Measurements from ENCODE around the gene PRKCB.

The PRKCB gene

GRCh38 chr16:23836404-23837311 is 875 bp downstream of the PRKCB start:
- DNase-seq: no peak

- no peak for DNase-seq
Measured at GRCh38 chr16:23837553-23838308, 1.9 kb downstream of the PRKCB start.

- no peak for DNase-seq
Measured at GRCh38 chr16:23838485-23839142, 2.8 kb downstream of the PRKCB start.

- DNase-seq: no peak
Measured at GRCh38 chr16:23840310-23840709, 4.5 kb downstream of the PRKCB start.

GRCh38 chr16:23842137-23842600 is 6.4 kb downstream of the PRKCB start:
- no peak for DNase-seq

GRCh38 chr16:23843143-23843542 is 7.4 kb downstream of the PRKCB start:
- no peak for DNase-seq

- no peak for DNase-seq
Measured at GRCh38 chr16:23847251-23847650, 11.5 kb downstream of the PRKCB start.

- DNase-seq: no peak
Measured at GRCh38 chr16:23847948-23848347, 12.2 kb downstream of the PRKCB start.

- no peak for DNase-seq
Measured at GRCh38 chr16:23848958-23849357, 13.2 kb downstream of the PRKCB start.

- no peak for DNase-seq
Measured at GRCh38 chr16:23852794-23853562, 17.2 kb downstream of the PRKCB start.

GRCh38 chr16:23855010-23855409 is 19.2 kb downstream of the PRKCB start:
- no peak for DNase-seq

GRCh38 chr16:23856251-23856709 is 20.5 kb downstream of the PRKCB start:
- no peak for DNase-seq

GRCh38 chr16:23857256-23857880 is 21.6 kb downstream of the PRKCB start:
- no peak for DNase-seq

- no peak for DNase-seq
Measured at GRCh38 chr16:23857881-23858269, 22.1 kb downstream of the PRKCB start.

GRCh38 chr16:23858542-23858941 is 22.8 kb downstream of the PRKCB start:
- no peak for DNase-seq

GRCh38 chr16:23859713-23860269 is 24.0 kb downstream of the PRKCB start:
- no peak for DNase-seq

- no peak for DNase-seq
Measured at GRCh38 chr16:23861874-23862273, 26.1 kb downstream of the PRKCB start.

- no peak for DNase-seq
Measured at GRCh38 chr16:23862556-23862955, 26.8 kb downstream of the PRKCB start.

GRCh38 chr16:23863511-23864422 is 28.0 kb downstream of the PRKCB start:
- no peak for DNase-seq

- DNase-seq: no peak
Measured at GRCh38 chr16:23865853-23866252, 30.1 kb downstream of the PRKCB start.

GRCh38 chr16:23866621-23867020 is 30.8 kb downstream of the PRKCB start:
- no peak for DNase-seq
